Coronary artery (tissue), 2 donors: Measurements from ENCODE around the gene SEZ6L.
"Not testable (repeated sequence)": the region's sequence is repeated elsewhere in the genome, so short reads cannot be mapped to it uniquely, and the experiment has no call there.

Experiments
- DNase-seq: peaks from one replicate; pipeline ENCODE4 v3.0.0-alpha.2; 2017; ENCODE audit warnings: low spot score
- H3K27ac ChIP-seq, 2 donors: fragments of 200-600 bp; sonication (generic); one replicate each; pipeline ENCODE4 v1.5.1; 2016 to 2019
- H3K4me3 ChIP-seq: fragments of 200-600 bp; sonication (generic); 2 replicates; pipeline ENCODE4 v1.5.1; 2016; ENCODE audit warnings: mild to moderate bottlenecking, moderate library complexity
- CTCF ChIP-seq: fragments of 200-600 bp; sonication (generic); IDR thresholded peaks from one replicate; pipeline ENCODE4 v1.5.1; 2019; ENCODE audit warnings: antibody characterized with exemption

SEZ6L gene

GRCh38 chr22:26394777-26395176 is 225.5 kb downstream of the SEZ6L start:
- DNase-seq: no peak
- TF ChIP-seq CTCF: no peak

GRCh38 chr22:26395926-26396325 is 226.7 kb downstream of the SEZ6L start:
- TF ChIP-seq CTCF: no peak
- DNase-seq: no peak
- Histone ChIP-seq H3K27ac (no peak overlapping the region), H3K4me3 (no peak overlapping the region)

More at GRCh38 chr22:26394777-26395176, 225.5 kb downstream of the SEZ6L start:
- H3K27ac ChIP-seq: no peak overlapping the region
- no peak overlapping the region for H3K4me3 ChIP-seq

GRCh38 chr22:26398741-26399153 is 229.5 kb downstream of the SEZ6L start:
- Histone ChIP-seq H3K27ac (no peak overlapping the region), H3K4me3 (no peak overlapping the region)
- DNase-seq: no peak
- no peak for TF ChIP-seq CTCF

- no peak overlapping the region for H3K27ac ChIP-seq
- no peak for DNase-seq
- no peak for TF ChIP-seq CTCF
- no peak overlapping the region for H3K4me3 ChIP-seq
Observed at GRCh38 chr22:26399289-26399688, 230.0 kb downstream of the SEZ6L start.

- no peak for TF ChIP-seq CTCF
- Histone ChIP-seq H3K4me3 (no peak overlapping the region), H3K27ac (no peak overlapping the region)
- DNase-seq: no peak
Observed at GRCh38 chr22:26401726-26402125, 232.5 kb downstream of the SEZ6L start.

- TF ChIP-seq CTCF: no peak
- DNase-seq: no peak
- Histone ChIP-seq H3K27ac (no peak overlapping the region), H3K4me3 (no peak overlapping the region)
Observed at GRCh38 chr22:26404851-26405421, 235.7 kb downstream of the SEZ6L start.

GRCh38 chr22:26406118-26406517 is 236.9 kb downstream of the SEZ6L start:
- Histone ChIP-seq H3K27ac (no peak overlapping the region), H3K4me3 (no peak overlapping the region)
- DNase-seq: no peak
- TF ChIP-seq CTCF: no peak

- H3K27ac ChIP-seq, H3K4me3 ChIP-seq, DNase-seq: not testable (repeated sequence)
Observed at GRCh38 chr22:26408562-26409220, 239.4 kb downstream of the SEZ6L start.
